ENCODE results near the gene KHDRBS2. TPM values are rescaled to one million over a fixed set of nuclear protein-coding genes. Genes with fewer than 3 reads are reported as not detected.

The KHDRBS2 gene
- total RNA-seq, 2 experiments from 2014 or later: not detected

- peaks cover 8% of the 10 kb centered on the region for H3K9me3 Mint-ChIP-seq (ENCODE audit: insufficient read depth)
- H3K36me3 Mint-ChIP-seq (ENCODE audit: low read depth): no peaks in the 10 kb centered on the region
- no peak overlapping the region for H3K4me3 Mint-ChIP-seq
- ChIA-PET POLR2A (no interaction called here), CTCF (no interaction called here)
- no peak for ATAC-seq
- H3K4me1 Mint-ChIP-seq (ENCODE audit: low read depth): no peaks in the 10 kb centered on the region
- no peak overlapping the region for H3K27ac Mint-ChIP-seq
- H3K27me3 Mint-ChIP-seq (ENCODE audit: low read depth): no peaks in the 10 kb centered on the region
- no peak for DNase-seq
Observed at GRCh38 chr6:62162858-62163257, 123.2 kb downstream of the KHDRBS2 start.

GRCh38 chr6:62152796-62153195 lies 133.2 kb downstream of the KHDRBS2 start:
- no peaks in the 10 kb centered on the region for H3K4me1 Mint-ChIP-seq (ENCODE audit: low read depth)
- H3K4me3 Mint-ChIP-seq: no peak overlapping the region
- H3K36me3 Mint-ChIP-seq (ENCODE audit: low read depth): no peaks in the 10 kb centered on the region
- H3K9me3 Mint-ChIP-seq (ENCODE audit: insufficient read depth): peaks cover 5% of the 10 kb centered on the region
- ChIA-PET CTCF (no interaction called here), POLR2A (no interaction called here)
- no peaks in the 10 kb centered on the region for H3K27me3 Mint-ChIP-seq (ENCODE audit: low read depth)
- DNase-seq (no peak), ATAC-seq (no peak)
- H3K27ac Mint-ChIP-seq: no peak overlapping the region

DNA sequence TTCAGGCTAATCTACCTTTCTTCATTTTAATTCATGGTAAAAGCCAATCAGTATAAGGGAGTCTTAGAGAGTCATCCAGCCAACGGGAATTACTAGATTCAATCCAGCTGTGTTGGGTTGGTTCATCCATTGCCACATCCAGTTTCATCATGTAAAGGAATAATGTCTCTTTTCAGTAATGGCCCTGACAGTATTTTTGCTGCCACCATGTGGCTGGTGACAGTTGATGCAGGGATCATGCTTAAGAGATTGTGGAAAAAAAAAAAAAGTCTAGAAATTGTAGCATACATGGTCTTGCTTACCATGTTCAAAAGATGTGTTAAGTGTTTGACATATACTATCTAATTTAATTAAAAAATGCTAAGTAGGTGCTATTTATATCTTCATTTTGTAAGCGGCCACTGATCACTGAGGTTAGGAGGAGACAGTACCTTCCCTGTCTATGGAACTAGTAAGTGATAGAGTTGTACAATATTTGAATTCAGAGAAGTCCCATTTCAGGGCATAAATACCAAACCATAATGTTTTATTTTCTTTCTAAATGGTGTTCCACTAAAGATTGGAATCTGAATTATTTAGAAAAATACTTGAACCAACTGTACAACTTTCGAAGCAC lies 135.9 kb downstream of the KHDRBS2 start:
- Mint-ChIP-seq H3K27ac (no peak overlapping the region), H3K9me3 (ENCODE audit: insufficient read depth) (peaks cover 4% of the 10 kb centered on the region), H3K36me3 (ENCODE audit: low read depth) (no peaks in the 10 kb centered on the region), H3K4me3 (no peak overlapping the region), H3K27me3 (ENCODE audit: low read depth) (no peaks in the 10 kb centered on the region), H3K4me1 (ENCODE audit: low read depth) (no peaks in the 10 kb centered on the region)
- POLR2A ChIA-PET: no interaction called here
- CTCF ChIA-PET: interaction anchor here (0.8 kb wide), 1 partner anchor 9 kb away, joined by 3 read pairs; no protein-coding TSS in a partner anchor
- DNase-seq (peak; percentile 20), ATAC-seq (no peak)

GRCh38 chr6:62146954-62147853 lies 138.8 kb downstream of the KHDRBS2 start:
- DNase-seq (no peak), ATAC-seq (no peak)
- H3K27me3 Mint-ChIP-seq (ENCODE audit: low read depth): no peaks in the 10 kb centered on the region
- H3K27ac Mint-ChIP-seq: no peak overlapping the region
- H3K4me1 Mint-ChIP-seq (ENCODE audit: low read depth): no peaks in the 10 kb centered on the region
- ChIA-PET POLR2A (no interaction called here), CTCF (no interaction called here)
- H3K9me3 Mint-ChIP-seq (ENCODE audit: insufficient read depth): peaks cover 3% of the 10 kb centered on the region
- H3K4me3 Mint-ChIP-seq: no peak overlapping the region
- no peaks in the 10 kb centered on the region for H3K36me3 Mint-ChIP-seq (ENCODE audit: low read depth)

DNA sequence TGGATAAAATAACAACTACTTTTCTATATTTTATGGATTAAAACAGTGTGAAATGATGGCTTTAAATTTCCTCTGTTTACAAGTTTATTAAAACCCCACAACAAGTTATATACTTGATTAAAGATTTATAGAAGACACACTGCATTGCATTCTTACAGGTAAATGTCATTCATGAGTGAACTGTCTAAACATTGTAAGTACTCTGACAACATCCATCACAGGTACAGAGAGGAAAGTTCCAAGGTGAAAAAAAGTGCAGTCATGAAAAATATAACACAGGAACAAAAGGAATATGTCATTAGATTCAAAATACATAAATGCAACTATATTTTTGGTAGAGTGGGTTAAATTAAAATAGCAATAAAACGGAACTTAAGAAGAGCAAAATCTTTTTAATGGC lies 156.9 kb downstream of the KHDRBS2 start:
- ChIA-PET POLR2A (no interaction called here), CTCF (no interaction called here)
- H3K4me3 Mint-ChIP-seq: no peak overlapping the region
- H3K27me3 Mint-ChIP-seq (ENCODE audit: low read depth): no peaks in the 10 kb centered on the region
- no peaks in the 10 kb centered on the region for H3K4me1 Mint-ChIP-seq (ENCODE audit: low read depth)
- H3K36me3 Mint-ChIP-seq (ENCODE audit: low read depth): no peaks in the 10 kb centered on the region
- H3K9me3 Mint-ChIP-seq (ENCODE audit: insufficient read depth): peaks cover 32% of the 10 kb centered on the region
- no peak for DNase-seq
- no peak for ATAC-seq
- no peak overlapping the region for H3K27ac Mint-ChIP-seq

- ATAC-seq (no peak), DNase-seq (no peak)
- Mint-ChIP-seq H3K36me3 (ENCODE audit: low read depth) (no peaks in the 10 kb centered on the region), H3K27ac (no peak overlapping the region), H3K4me3 (no peak overlapping the region), H3K9me3 (ENCODE audit: insufficient read depth) (peaks cover 24% of the 10 kb centered on the region), H3K27me3 (ENCODE audit: low read depth) (no peaks in the 10 kb centered on the region), H3K4me1 (ENCODE audit: low read depth) (no peaks in the 10 kb centered on the region)
- ChIA-PET POLR2A (no interaction called here), CTCF (no interaction called here)
Observed at GRCh38 chr6:62119401-62119800, 166.6 kb downstream of the KHDRBS2 start.

- POLR2A ChIA-PET: no interaction called here
- no peak overlapping the region for H3K27ac Mint-ChIP-seq
- no peak for DNase-seq
- no peaks in the 10 kb centered on the region for H3K4me1 Mint-ChIP-seq (ENCODE audit: low read depth)
- ATAC-seq: no peak
- no peaks in the 10 kb centered on the region for H3K27me3 Mint-ChIP-seq (ENCODE audit: low read depth)
- CTCF ChIA-PET: no interaction called here
- H3K4me3 Mint-ChIP-seq: no peak overlapping the region
- no peaks in the 10 kb centered on the region for H3K36me3 Mint-ChIP-seq (ENCODE audit: low read depth)
- H3K9me3 Mint-ChIP-seq (ENCODE audit: insufficient read depth): peaks cover 14% of the 10 kb centered on the region
Observed at GRCh38 chr6:62103186-62103859, 182.7 kb downstream of the KHDRBS2 start.

DNA sequence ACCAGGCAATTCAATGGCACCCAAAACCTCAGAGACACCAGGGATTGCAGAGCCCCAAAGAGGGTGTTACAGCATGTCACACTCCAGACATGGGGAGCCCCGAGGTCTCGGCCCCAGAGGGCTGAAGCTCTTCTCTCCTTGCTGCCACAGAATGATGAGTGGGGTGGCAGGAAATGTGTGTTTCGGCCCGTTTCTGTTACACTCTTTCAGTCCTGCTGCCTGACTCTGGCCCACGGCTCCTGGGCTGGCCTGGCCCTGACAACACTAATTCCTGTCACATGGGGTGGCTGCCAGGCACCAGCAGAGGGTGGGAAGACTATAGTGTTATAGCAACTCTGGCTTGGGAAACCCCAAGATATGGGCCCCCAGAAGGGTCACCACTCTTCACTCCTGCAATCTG lies 183.6 kb downstream of the KHDRBS2 start:
- no peak overlapping the region for H3K4me3 Mint-ChIP-seq
- ChIA-PET CTCF (no interaction called here), POLR2A (no interaction called here)
- ATAC-seq: no peak
- no peaks in the 10 kb centered on the region for H3K36me3 Mint-ChIP-seq (ENCODE audit: low read depth)
- peaks cover 14% of the 10 kb centered on the region for H3K9me3 Mint-ChIP-seq (ENCODE audit: insufficient read depth)
- H3K4me1 Mint-ChIP-seq (ENCODE audit: low read depth): no peaks in the 10 kb centered on the region
- no peak overlapping the region for H3K27ac Mint-ChIP-seq
- no peaks in the 10 kb centered on the region for H3K27me3 Mint-ChIP-seq (ENCODE audit: low read depth)
- DNase-seq: no peak

DNA sequence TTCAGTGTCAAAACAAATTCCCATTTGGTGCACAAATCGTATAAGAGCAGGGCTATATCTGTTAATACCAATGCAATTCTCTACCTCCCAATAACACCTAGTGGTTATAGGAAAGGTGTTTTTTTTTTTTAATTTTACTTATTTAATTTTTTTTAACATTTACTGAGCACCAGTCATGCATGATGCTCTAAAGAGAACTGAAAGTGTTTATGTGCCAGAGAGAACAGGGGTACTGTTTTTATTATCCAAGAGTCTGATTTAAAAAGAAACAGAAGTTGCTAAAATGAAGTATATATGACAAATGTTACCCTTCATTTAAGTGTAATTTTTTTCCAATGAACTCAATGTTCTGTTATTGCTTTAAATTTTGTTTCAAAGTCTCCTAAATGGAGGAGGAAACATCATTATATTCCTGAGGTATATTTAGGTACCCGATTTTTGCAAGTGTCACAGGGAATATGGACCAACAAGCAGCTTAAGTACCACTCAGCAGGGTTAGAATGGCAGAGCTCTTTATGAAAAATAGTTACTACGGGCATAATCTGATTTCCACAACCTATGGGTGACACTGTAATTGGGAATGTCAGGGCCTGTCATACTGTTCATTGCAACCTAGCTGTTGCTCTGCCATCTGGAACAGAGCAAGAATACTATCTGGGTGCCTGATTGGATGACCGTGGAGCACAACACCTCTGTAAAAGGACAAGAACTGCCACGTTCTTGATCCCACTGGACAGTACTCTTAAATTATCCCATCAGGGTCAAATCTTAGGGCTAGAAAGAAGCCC lies 195.4 kb downstream of the KHDRBS2 start:
- no peaks in the 10 kb centered on the region for H3K4me1 Mint-ChIP-seq (ENCODE audit: low read depth)
- H3K4me3 Mint-ChIP-seq: no peak overlapping the region
- peaks cover 15% of the 10 kb centered on the region for H3K9me3 Mint-ChIP-seq (ENCODE audit: insufficient read depth)
- CTCF ChIA-PET: no interaction called here
- ATAC-seq (no peak), DNase-seq (no peak)
- no peaks in the 10 kb centered on the region for H3K27me3 Mint-ChIP-seq (ENCODE audit: low read depth)
- H3K36me3 Mint-ChIP-seq (ENCODE audit: low read depth): no peaks in the 10 kb centered on the region
- H3K27ac Mint-ChIP-seq: no peak overlapping the region
- POLR2A ChIA-PET: no interaction called here

DNA sequence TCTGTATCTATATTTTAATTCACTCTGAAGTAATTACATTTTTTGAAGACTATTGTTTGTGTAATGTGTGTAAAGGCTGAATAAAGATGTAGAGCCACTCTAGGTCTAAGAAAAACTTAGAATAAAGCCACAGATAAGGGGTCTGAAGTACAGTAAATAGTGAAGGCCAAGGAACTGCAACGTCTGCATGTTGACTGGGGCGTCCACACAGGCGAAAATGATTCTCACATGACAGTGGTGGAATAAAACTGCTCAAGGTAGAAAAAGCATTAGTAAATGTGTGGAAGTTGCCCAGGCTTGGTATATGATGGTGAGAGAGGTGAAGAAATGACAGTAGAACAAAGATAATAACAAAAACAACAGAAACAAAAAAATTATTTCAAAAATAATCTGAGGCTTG lies 196.2 kb downstream of the KHDRBS2 start:
- POLR2A ChIA-PET: no interaction called here
- Mint-ChIP-seq H3K27me3 (ENCODE audit: low read depth) (no peaks in the 10 kb centered on the region), H3K4me3 (no peak overlapping the region), H3K9me3 (ENCODE audit: insufficient read depth) (peaks cover 20% of the 10 kb centered on the region), H3K27ac (no peak overlapping the region), H3K36me3 (ENCODE audit: low read depth) (no peaks in the 10 kb centered on the region), H3K4me1 (ENCODE audit: low read depth) (no peaks in the 10 kb centered on the region)
- DNase-seq (no peak), ATAC-seq (no peak)
- CTCF ChIA-PET: no interaction called here

- no peak overlapping the region for H3K4me3 Mint-ChIP-seq
- ChIA-PET CTCF (no interaction called here), POLR2A (no interaction called here)
- H3K27ac Mint-ChIP-seq: no peak overlapping the region
- H3K4me1 Mint-ChIP-seq (ENCODE audit: low read depth): no peaks in the 10 kb centered on the region
- H3K27me3 Mint-ChIP-seq (ENCODE audit: low read depth): no peaks in the 10 kb centered on the region
- no peak for DNase-seq
- H3K9me3 Mint-ChIP-seq (ENCODE audit: insufficient read depth): peaks cover 28% of the 10 kb centered on the region
- H3K36me3 Mint-ChIP-seq (ENCODE audit: low read depth): no peaks in the 10 kb centered on the region
- no peak for ATAC-seq
Observed at GRCh38 chr6:62086047-62086446, 200.0 kb downstream of the KHDRBS2 start.

GRCh38 chr6:62075869-62076268 lies 210.2 kb downstream of the KHDRBS2 start:
- POLR2A ChIA-PET: no interaction called here
- H3K4me1 Mint-ChIP-seq (ENCODE audit: low read depth): no peaks in the 10 kb centered on the region
- no peak overlapping the region for H3K4me3 Mint-ChIP-seq
- H3K27me3 Mint-ChIP-seq (ENCODE audit: low read depth): no peaks in the 10 kb centered on the region
- ATAC-seq (no peak), DNase-seq (no peak)
- CTCF ChIA-PET: no interaction called here
- no peaks in the 10 kb centered on the region for H3K36me3 Mint-ChIP-seq (ENCODE audit: low read depth)
- peaks cover 24% of the 10 kb centered on the region for H3K9me3 Mint-ChIP-seq (ENCODE audit: insufficient read depth)
- no peak overlapping the region for H3K27ac Mint-ChIP-seq
